Anterior cingulate cortex (tissue), 58 donors: ENCODE measurements around the gene SEC16A.

Source experiments
- DNase-seq, 58 donors: peaks; one replicate each; lab custom pipeline; 2025; lab: John Stamatoyannopoulos, UW

SEC16A gene

GRCh38 chr9:136445799-136446198 is 37.0 kb downstream of the SEC16A start:
- no peak for DNase-seq

GRCh38 chr9:136444102-136444501 is 38.7 kb downstream of the SEC16A start:
- DNase-seq, result no peak

GRCh38 chr9:136443687-136444086 is 39.2 kb downstream of the SEC16A start:
- no peak for DNase-seq

- DNase-seq, result no peak
Measured at GRCh38 chr9:136443087-136443486, 39.8 kb downstream of the SEC16A start.

- no peak for DNase-seq
Measured at GRCh38 chr9:136442265-136442664, 40.6 kb downstream of the SEC16A start.

- DNase-seq, result peak in 1 of 58 donors; percentile 32
Measured at GRCh38 chr9:136441681-136442245, 41.1 kb downstream of the SEC16A start.

- no peak for DNase-seq
Measured at GRCh38 chr9:136441191-136441680, 41.6 kb downstream of the SEC16A start.

GRCh38 chr9:136439481-136440408 is 43.1 kb downstream of the SEC16A start, which contains the start of gene INPP5E:
INPP5E (minus strand) TSS chr9:136439845; CDS start chr9:136439419, 426 bp downstream.
- peak in 50 of 58 donors; percentile 5 to 68 (median 42) for DNase-seq

- DNase-seq, result peak in 1 of 58 donors; percentile 22
Measured at GRCh38 chr9:136438548-136439480, 44.0 kb downstream of the SEC16A start.

GRCh38 chr9:136437839-136438547 is 44.8 kb downstream of the SEC16A start:
- DNase-seq, result peak in 1 of 58 donors; percentile 17

GRCh38 chr9:136437430-136437829 is 45.4 kb downstream of the SEC16A start:
- DNase-seq, result no peak

GRCh38 chr9:136436055-136436634 is 46.7 kb downstream of the SEC16A start:
- DNase-seq, result no peak

- no peak for DNase-seq
Measured at GRCh38 chr9:136434580-136435169, 48.2 kb downstream of the SEC16A start.

- no peak for DNase-seq
Measured at GRCh38 chr9:136433849-136434579, 48.8 kb downstream of the SEC16A start.

GRCh38 chr9:136433043-136433715 is 49.7 kb downstream of the SEC16A start:
- no peak for DNase-seq

GRCh38 chr9:136432591-136432990 is 50.2 kb downstream of the SEC16A start:
- DNase-seq, result no peak

GRCh38 chr9:136431782-136432350 is 51.0 kb downstream of the SEC16A start:
- DNase-seq, result no peak
